Urinary bladder (tissue), 4 donors: ENCODE measurements around the gene USP48. TPM values are rescaled to one million over a fixed set of nuclear protein-coding genes. Genes with fewer than 3 reads are reported as not detected.
"Not testable (repeated sequence)": the region's sequence is repeated elsewhere in the genome, so short reads cannot be mapped to it uniquely, and the experiment has no call there.

Experiments used
- DNase-seq: peaks from one replicate; pipeline ENCODE4 v3.0.0-alpha.2; 2015; ENCODE audit errors: extremely low spot score
- H3K27ac ChIP-seq: one replicate; pipeline ENCODE4 v1.5.1; 2013; ENCODE audit warnings: low read depth, mild to moderate bottlenecking, moderate library complexity
- H3K36me3 ChIP-seq: one replicate; pipeline ENCODE4 v1.6.1; 2013; ENCODE audit warnings: mild to moderate bottlenecking, moderate library complexity; ENCODE audit not compliant: insufficient read depth
- H3K4me1 ChIP-seq: one replicate; pipeline ENCODE4 v1.6.1; 2013; ENCODE audit warnings: mild to moderate bottlenecking, moderate library complexity; ENCODE audit not compliant: insufficient read depth
- H3K4me3 ChIP-seq: one replicate; pipeline ENCODE4 v1.5.1; 2013; ENCODE audit warnings: low read depth, low read length
- WGBS: extraction: QIAGEN DNeasy Blood & Tissue Kit; methylation state at CpG from one replicate; pipeline ENCODE4 v1.1.7; 2013; 5-methylcytosine and 5-hydroxymethylcytosine counted together
- polyA plus RNA-seq: library from polyadenylated mRNA; stranded (reverse); fragments of 200-250 nt; gene quantifications from one replicate; pipeline ENCODE4 v1.2.3, GENCODE V29; 2013
- total RNA-seq: library from RNA; depleted of rRNA; stranded (reverse); fragments of >200 nt; gene quantifications from one replicate; pipeline ENCODE4 v1.2.3, GENCODE V29; 2014
- donor health status: healthy with polysubstance abuse.
- donor health status: healthy.

USP48 gene
- total and polyA plus RNA-seq, 2 donors: 25.1 to 97.1 TPM

DNA sequence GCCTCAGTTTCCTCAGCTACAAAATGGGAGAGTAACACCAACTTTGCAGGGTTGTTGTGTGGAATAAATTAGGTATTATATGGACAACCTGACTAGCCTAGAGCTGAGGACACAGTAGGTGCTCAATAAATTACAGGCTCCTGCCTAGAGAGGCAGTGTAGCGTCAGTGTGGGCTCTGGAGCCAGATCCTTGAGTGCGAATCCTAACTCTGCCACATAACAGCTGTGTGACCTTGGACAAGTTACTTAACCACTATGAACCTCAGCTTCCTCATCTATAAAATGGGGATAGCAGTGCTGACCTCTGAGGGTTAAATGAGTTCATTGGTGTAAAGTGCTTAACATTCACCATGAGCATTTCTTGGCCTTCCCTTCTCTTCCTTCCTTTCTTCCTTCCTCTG lies 146.9 kb downstream of the USP48 start:
- no peaks in the 10 kb centered on the region for H3K36me3 ChIP-seq
- no peaks in the 10 kb centered on the region for H3K4me1 ChIP-seq
- DNase-seq: no peak
- H3K27ac ChIP-seq: no peak overlapping the region
- H3K4me3 ChIP-seq: no peak overlapping the region
- 97% methylated on average over 2 of the region's 2 CpGs for WGBS

DNA sequence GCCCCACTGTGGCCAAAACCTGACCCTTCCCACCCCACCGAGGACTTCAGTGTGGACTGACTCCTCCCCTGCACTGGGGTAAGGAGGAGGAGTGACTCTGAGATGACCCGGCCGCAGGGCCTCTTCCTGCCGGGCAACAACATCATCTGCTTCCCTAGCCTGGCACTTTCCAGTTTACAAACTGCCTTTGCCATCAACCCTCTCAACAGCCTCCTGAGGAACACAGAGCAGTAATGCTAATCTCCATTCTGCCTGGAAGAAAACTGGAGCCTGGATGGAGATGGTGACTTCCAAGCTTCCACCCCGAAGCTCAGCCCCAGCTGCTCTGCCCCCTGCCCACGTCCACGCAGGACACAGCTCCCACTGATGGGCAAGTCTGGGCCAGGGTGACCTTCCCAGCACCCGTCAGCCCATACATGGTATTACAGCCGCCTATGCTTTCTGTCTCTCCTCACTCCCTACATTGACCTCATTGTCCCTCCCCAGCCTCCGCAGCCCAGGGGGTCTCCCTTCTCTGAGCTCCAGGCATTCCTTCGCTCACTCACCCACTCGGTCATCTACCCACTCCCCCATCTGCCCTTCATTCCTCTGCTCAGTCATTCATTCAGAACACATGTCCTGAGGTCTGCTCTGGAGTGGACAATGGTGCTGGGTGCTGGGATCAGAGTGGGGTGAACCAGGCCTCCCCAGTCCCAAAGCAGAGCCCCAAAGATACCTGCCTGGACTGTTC lies 148.0 kb downstream of the USP48 start:
- WGBS: 71% methylated on average over 12 of the region's 12 CpGs
- H3K4me3 ChIP-seq: no peak overlapping the region
- H3K27ac ChIP-seq: no peak overlapping the region
- no peaks in the 10 kb centered on the region for H3K36me3 ChIP-seq
- no peaks in the 10 kb centered on the region for H3K4me1 ChIP-seq
- DNase-seq: no peak

GRCh38 chr1:21633992-21634805 lies 148.8 kb downstream of the USP48 start:
- no peak overlapping the region for H3K4me3 ChIP-seq
- H3K27ac ChIP-seq: no peak overlapping the region
- no peaks in the 10 kb centered on the region for H3K4me1 ChIP-seq
- 78% methylated on average over 18 of the region's 18 CpGs for WGBS
- H3K36me3 ChIP-seq: no peaks in the 10 kb centered on the region
- DNase-seq: no peak

DNA sequence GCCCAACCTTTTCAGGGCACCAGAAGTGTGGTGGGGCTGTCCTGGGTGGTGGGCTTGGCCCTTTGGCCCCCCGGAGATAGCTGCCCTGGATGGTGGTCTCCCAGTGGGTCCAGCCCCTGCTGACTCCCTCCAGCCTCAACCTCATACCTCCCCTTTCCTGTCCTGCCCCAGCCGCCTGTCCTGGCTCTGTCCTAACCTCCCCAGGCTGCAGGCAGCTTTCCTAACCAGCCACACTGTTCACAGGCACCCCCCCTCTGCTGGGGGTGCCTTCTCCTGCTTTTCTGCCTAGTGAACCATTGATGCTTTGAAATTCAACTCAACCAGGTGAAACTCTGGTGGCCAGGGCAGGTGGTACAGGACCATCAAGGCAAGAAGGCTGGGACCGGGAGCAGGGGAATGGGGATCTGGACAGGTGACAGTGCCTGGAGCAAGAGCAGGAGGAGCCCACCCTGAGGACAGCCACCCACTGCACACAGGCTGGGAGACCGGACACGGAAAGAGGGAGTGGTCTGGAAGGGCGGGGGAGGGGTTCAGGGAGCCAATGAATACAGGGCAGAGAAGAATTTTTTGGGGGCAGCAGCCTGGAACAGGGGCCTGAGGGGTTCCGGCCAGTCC lies 149.7 kb downstream of the USP48 start:
- Histone ChIP-seq H3K36me3 (no peaks in the 10 kb centered on the region), H3K4me1 (no peaks in the 10 kb centered on the region), H3K27ac (no peak overlapping the region), H3K4me3 (no peak overlapping the region)
- no peak for DNase-seq
- WGBS: 73% methylated on average over 7 of the region's 7 CpGs

DNA sequence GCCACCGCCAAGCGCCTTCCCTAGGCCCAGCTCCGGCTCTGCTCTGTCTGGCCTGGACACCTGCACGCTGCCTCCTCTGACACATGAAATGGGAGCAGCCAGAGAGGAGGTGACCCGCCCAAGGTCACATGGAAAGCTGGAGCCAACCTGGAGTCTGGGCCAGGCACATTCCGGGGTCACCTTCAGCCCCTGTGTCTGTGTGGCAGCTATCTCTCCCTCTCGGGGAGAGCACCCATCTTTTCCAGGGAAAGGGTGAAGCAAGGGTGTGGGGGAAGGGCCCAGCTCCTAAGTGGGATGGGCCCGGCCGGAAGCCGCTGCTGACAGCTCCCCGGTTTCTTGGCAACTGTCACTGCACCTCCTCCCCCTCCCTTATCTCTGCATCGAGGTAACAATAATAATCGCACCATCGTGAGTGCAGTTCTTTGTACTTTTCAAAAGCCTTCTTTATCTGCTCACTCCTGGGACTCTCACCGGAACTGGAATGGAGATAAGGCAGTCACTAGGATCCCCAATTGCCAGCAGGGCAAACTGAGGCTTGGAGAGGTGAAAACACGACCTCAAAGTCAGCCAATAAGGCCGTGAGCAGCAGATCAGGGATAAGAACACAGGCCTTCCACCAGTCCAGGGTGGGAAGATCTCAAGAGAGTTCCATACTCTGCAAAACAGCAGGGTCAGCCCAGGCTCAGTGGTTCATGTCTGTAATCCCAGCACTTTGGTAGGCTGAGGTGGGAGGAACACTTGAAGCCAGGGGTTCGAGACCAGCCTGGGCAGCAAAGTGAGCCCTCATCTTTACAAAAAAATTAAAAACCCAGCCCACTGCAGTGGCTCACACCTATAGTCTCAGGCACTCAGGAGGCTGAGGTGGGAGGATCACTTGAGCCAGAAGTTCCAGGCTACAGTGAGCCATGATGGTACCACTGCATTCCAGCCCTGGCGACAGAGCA lies 150.7 kb downstream of the USP48 start:
- H3K36me3 ChIP-seq: no peaks in the 10 kb centered on the region
- 49% methylated on average over 19 of the region's 19 CpGs for WGBS
- no peak overlapping the region for H3K4me3 ChIP-seq
- no peak for DNase-seq
- H3K27ac ChIP-seq: no peak overlapping the region
- H3K4me1 ChIP-seq: no peaks in the 10 kb centered on the region

DNA sequence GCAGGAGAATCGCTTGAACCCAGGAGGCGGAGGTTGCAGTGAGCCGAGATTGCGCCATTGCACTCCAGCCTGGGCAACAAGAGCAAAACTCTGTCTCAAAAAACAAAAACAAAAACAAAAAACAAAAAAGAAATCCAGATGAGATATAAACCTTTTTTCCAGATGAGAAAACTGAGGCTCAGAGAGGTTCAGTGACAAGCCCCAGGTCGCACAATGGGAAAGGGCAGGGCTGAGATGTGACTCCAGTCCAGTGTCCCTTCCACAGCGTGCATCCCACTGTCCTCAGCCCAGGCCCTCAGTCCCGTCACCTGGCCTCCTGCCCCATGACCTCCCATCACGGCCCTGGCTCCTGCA lies 151.4 kb downstream of the USP48 start:
- WGBS: 93% methylated on average over 8 of the region's 8 CpGs
- not testable (repeated sequence) for H3K4me1 ChIP-seq, H3K4me3 ChIP-seq, DNase-seq, H3K36me3 ChIP-seq, H3K27ac ChIP-seq

DNA sequence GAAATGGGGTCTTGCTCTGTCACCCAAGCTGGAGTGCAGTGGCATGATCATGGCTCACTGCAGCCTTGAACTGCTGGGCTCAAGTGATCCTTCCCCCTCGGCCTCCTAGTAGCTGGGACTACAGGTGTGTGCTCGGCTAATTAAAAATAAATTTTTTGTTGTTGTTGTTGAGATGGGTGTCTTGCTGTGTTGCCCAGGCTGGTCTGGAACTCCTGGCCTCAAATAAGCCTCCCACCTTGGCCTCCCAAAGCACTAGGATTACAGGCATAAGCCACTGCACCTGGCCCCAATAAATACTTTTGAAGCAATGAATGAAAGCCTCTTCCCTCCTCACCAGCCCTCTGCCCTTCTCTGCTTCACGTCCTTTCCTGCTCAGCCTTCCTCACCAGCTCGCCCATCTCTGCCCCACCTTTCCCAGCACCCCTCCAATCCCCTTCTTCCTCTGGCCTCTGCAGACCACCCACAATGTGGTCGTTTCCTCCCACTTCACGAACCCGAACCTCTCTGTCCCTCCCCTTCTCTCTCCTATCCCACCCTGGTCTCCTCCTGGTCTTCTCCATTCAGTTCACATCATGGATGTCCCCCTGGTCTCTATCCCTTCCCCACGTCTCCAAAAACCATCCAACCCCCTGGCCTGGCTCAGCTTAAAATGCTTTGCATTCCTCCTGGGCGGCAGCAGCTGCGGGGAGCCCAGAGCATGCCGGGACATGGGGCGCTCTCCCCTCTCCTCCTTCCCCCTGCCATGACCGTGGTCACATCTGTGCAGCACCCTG lies 152.2 kb downstream of the USP48 start:
- no peak overlapping the region for H3K4me3 ChIP-seq
- 36% methylated on average over 13 of the region's 13 CpGs for WGBS
- DNase-seq: no peak
- H3K4me1 ChIP-seq: no peaks in the 10 kb centered on the region
- H3K36me3 ChIP-seq: no peaks in the 10 kb centered on the region
- H3K27ac ChIP-seq: no peak overlapping the region

GRCh38 chr1:21629971-21630370 lies 153.0 kb downstream of the USP48 start:
- H3K4me1 ChIP-seq: no peaks in the 10 kb centered on the region
- no peak for DNase-seq
- H3K36me3 ChIP-seq: no peaks in the 10 kb centered on the region
- H3K4me3 ChIP-seq: no peak overlapping the region
- no peak overlapping the region for H3K27ac ChIP-seq
- 94% methylated on average over 4 of the region's 4 CpGs for WGBS

DNA sequence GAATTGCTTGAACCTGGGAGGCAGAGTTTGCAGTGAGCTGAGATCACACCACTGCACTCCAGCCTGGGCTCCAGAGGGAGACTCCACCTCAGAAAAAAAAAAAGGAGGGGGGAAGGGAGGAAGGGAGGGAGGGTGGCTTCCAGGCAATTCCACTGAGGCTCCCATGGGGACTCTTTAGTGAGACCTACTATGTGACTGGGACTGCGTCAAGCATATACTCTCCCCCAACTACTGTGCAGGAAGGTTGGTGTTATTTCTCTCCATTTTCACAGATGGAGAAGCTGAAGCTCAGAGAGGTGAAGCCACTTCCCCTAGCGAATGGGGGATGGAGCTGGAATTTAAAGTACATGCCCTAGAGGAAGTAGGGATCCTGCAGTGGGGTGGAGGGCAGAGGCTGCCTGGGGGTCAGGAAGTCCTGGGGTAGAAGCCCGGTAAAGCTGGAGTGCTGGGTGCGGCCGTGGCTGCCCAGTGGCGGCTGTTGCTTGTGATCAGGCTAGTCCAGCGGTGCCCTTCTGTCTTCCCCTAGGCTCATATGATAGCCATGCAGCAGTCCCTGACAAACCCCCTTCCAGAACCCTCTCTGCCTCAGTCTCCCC lies 154.1 kb downstream of the USP48 start:
- 61% methylated on average over 7 of the region's 7 CpGs for WGBS
- Histone ChIP-seq H3K4me1 (no peaks in the 10 kb centered on the region), H3K27ac (no peak overlapping the region), H3K4me3 (no peak overlapping the region), H3K36me3 (no peaks in the 10 kb centered on the region)
- no peak for DNase-seq

Other genes with a start within 250 kb of the USP48 start
- gene RAP1GAP, start 113.8 kb downstream of the USP48 start, total RNA-seq: 4.0 TPM
- 2.1 TPM for gene RAP1GAP, start 113.8 kb downstream of the USP48 start, polyA plus RNA-seq
- gene LDLRAD2, start 29.1 kb upstream of the USP48 start, total RNA-seq: 0.63 TPM
- gene LDLRAD2, start 29.1 kb upstream of the USP48 start, polyA plus RNA-seq: 7.1 TPM
- 242 TPM for gene HSPG2, start 154.2 kb upstream of the USP48 start, total RNA-seq
- gene HSPG2, start 154.2 kb upstream of the USP48 start, polyA plus RNA-seq: 514 TPM
- not detected for gene CELA3B, start 193.9 kb upstream of the USP48 start, total RNA-seq
- 0.49 TPM for gene CELA3B, start 193.9 kb upstream of the USP48 start, polyA plus RNA-seq
- not detected for gene CELA3A, start 218.5 kb upstream of the USP48 start, total RNA-seq
- 2.0 TPM for gene CELA3A, start 218.5 kb upstream of the USP48 start, polyA plus RNA-seq